ENCODE measurements around the gene NBPF19.
"Not testable (repeated sequence)": the region's sequence is repeated elsewhere in the genome, so short reads cannot be mapped to it uniquely, and the experiment has no call there.

DNA sequence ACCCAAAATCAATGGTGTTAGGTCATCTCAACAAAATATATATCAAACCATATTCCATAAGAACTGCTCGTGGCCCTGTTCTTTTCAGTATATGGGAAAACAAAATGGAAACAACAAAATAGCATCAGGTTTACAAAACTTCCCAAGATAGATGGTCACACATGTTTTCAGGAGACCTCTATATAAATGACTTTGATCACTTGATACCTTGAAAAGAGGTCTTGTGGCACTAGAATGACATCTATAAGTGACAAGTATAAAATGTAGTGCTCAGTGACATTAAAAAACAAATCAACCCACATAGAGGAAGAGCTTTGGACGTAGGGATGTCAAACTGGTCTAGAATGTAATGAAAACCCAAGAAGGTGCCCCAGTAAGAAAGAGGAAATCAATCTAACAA is at the start of gene NBPF19:
- TF ChIP-seq, protein P1, sequence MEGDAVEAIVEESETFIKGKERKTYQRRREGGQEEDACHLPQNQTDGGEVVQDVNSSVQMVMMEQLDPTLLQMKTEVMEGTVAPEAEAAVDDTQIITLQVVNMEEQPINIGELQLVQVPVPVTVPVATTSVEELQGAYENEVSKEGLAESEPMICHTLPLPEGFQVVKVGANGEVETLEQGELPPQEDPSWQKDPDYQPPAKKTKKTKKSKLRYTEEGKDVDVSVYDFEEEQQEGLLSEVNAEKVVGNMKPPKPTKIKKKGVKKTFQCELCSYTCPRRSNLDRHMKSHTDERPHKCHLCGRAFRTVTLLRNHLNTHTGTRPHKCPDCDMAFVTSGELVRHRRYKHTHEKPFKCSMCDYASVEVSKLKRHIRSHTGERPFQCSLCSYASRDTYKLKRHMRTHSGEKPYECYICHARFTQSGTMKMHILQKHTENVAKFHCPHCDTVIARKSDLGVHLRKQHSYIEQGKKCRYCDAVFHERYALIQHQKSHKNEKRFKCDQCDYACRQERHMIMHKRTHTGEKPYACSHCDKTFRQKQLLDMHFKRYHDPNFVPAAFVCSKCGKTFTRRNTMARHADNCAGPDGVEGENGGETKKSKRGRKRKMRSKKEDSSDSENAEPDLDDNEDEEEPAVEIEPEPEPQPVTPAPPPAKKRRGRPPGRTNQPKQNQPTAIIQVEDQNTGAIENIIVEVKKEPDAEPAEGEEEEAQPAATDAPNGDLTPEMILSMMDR (IDR thresholded peaks at IDR 0.05) = not testable (repeated sequence)
- not testable (repeated sequence) for TF ChIP-seq POLR2A (IDR thresholded peaks at IDR 0.05)

All from heart left ventricle (tissue), 13 donors.